HepG2 (cell line): Measurements from ENCODE around the gene JMJD1C.

ENCODE experiments used
- ELF1 ChIP-seq: sonication (generic); formaldehyde crosslinking; IDR thresholded peaks from 2 replicates; pipeline ENCODE4 v1.4.0; 2020; ENCODE audit warnings: missing genetic modification reagents
- KAT7 ChIP-seq: IDR thresholded peaks from 2 replicates; pipeline ENCODE4 v1.6.1; 2018; ENCODE audit warnings: borderline replicate concordance, missing compliant biosample characterization
- RAD21 ChIP-seq: fragments of 450-650 bp; formaldehyde crosslinking; IDR thresholded peaks from 2 replicates; pipeline ENCODE4 v1.5.0; 2020; ENCODE audit warnings: mild to moderate bottlenecking
- ZSCAN29 ChIP-seq: sonication (generic); formaldehyde crosslinking; conservative IDR thresholded peaks from 2 replicates; pipeline ENCODE4 v1.4.0; 2020; ENCODE audit warnings: mild to moderate bottlenecking, missing genetic modification reagents
- TF ChIP-seq, protein P1 (sequence below): sonication (generic); formaldehyde crosslinking; conservative IDR thresholded peaks from 2 replicates; pipeline ENCODE4 v1.4.0; 2020; ENCODE audit warnings: missing genetic modification reagents
- TF ChIP-seq, protein P2 (sequence below): sonication (generic); formaldehyde crosslinking; IDR thresholded peaks from 2 replicates; pipeline ENCODE4 v1.5.0; 2020; ENCODE audit warnings: mild to moderate bottlenecking, missing genetic modification reagents, moderate library complexity
- TF ChIP-seq, protein P3 (sequence below): sonication (generic); formaldehyde crosslinking; IDR thresholded peaks from 2 replicates; pipeline ENCODE4 v1.4.0; 2020; ENCODE audit warnings: missing genetic modification reagents

DNA sequence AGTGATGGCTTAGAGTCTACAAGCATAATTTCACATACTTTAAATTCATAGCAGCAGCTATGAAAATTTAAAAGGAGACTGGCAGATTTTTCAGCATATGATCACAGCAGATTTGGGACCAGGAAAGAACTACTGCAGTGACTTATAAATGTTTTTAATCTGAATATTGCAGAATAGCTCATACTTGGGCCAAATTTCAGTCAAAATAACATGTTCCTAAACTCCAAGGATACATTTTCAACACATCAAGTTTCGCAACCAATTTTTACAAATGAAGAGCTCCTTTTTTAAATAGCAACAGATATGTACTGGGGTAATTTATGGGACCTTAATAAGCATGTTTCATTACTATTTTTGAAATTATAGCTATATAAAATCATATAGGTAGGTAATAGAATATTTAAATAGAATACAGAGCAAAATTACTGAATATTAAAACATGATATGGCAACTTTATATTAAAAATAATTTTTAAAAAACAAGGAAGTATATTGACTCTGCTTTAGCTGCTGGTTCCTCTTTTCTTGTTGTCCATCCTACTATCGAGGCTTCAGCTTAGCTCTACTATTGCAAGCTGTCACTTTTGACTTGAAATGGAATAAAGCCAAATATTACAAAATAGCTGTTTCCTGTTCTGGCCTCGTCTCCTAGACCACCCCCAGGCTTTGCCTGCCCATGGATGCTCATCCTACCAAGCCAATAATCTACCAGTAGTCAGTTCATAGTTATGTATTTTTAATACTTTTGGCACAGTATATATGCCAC is 209.6 kb downstream of the JMJD1C start:
- no peak for TF ChIP-seq RAD21
- TF ChIP-seq ZSCAN29 (CRISPR knock-in tag): no peak
- TF ChIP-seq, protein P1, sequence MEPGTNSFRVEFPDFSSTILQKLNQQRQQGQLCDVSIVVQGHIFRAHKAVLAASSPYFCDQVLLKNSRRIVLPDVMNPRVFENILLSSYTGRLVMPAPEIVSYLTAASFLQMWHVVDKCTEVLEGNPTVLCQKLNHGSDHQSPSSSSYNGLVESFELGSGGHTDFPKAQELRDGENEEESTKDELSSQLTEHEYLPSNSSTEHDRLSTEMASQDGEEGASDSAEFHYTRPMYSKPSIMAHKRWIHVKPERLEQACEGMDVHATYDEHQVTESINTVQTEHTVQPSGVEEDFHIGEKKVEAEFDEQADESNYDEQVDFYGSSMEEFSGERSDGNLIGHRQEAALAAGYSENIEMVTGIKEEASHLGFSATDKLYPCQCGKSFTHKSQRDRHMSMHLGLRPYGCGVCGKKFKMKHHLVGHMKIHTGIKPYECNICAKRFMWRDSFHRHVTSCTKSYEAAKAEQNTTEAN (CRISPR knock-in tag): no peak
- TF ChIP-seq, protein P2, sequence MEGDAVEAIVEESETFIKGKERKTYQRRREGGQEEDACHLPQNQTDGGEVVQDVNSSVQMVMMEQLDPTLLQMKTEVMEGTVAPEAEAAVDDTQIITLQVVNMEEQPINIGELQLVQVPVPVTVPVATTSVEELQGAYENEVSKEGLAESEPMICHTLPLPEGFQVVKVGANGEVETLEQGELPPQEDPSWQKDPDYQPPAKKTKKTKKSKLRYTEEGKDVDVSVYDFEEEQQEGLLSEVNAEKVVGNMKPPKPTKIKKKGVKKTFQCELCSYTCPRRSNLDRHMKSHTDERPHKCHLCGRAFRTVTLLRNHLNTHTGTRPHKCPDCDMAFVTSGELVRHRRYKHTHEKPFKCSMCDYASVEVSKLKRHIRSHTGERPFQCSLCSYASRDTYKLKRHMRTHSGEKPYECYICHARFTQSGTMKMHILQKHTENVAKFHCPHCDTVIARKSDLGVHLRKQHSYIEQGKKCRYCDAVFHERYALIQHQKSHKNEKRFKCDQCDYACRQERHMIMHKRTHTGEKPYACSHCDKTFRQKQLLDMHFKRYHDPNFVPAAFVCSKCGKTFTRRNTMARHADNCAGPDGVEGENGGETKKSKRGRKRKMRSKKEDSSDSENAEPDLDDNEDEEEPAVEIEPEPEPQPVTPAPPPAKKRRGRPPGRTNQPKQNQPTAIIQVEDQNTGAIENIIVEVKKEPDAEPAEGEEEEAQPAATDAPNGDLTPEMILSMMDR (CRISPR knock-in tag): no peak
- TF ChIP-seq KAT7 (CRISPR knock-in tag): no peak
- TF ChIP-seq ELF1 (CRISPR knock-in tag): no peak
- TF ChIP-seq, protein P3, sequence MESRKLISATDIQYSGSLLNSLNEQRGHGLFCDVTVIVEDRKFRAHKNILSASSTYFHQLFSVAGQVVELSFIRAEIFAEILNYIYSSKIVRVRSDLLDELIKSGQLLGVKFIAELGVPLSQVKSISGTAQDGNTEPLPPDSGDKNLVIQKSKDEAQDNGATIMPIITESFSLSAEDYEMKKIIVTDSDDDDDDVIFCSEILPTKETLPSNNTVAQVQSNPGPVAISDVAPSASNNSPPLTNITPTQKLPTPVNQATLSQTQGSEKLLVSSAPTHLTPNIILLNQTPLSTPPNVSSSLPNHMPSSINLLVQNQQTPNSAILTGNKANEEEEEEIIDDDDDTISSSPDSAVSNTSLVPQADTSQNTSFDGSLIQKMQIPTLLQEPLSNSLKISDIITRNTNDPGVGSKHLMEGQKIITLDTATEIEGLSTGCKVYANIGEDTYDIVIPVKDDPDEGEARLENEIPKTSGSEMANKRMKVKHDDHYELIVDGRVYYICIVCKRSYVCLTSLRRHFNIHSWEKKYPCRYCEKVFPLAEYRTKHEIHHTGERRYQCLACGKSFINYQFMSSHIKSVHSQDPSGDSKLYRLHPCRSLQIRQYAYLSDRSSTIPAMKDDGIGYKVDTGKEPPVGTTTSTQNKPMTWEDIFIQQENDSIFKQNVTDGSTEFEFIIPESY (CRISPR knock-in tag): no peak
